ENCODE measurements around the gene AHSG.

DNA sequence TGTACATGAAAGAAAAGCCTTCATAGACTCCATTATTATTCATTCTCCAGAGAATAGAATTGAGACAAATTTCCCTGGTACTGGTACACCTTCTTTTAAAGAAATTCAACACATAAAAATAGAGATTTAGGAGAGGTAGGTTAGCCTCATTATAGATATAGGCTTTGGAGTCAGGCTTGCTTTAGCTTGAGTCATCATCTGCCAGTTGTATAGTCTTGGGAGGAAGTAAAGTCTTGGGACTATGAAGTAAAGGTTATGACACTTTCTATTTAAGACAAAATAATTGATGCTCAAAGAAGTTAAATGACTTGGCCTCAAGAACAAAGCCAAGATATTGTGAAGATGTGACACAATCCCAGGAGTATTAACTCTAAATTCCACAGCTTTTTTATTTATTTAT is 57.3 kb downstream of the AHSG start:
- TF ChIP-seq ZNF660 (tag by site-specific recombination; IDR thresholded peaks at IDR 0.05), result no peak
- TF ChIP-seq, protein P1, sequence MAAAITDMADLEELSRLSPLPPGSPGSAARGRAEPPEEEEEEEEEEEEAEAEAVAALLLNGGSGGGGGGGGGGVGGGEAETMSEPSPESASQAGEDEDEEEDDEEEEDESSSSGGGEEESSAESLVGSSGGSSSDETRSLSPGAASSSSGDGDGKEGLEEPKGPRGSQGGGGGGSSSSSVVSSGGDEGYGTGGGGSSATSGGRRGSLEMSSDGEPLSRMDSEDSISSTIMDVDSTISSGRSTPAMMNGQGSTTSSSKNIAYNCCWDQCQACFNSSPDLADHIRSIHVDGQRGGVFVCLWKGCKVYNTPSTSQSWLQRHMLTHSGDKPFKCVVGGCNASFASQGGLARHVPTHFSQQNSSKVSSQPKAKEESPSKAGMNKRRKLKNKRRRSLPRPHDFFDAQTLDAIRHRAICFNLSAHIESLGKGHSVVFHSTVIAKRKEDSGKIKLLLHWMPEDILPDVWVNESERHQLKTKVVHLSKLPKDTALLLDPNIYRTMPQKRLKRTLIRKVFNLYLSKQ (tag by site-specific recombination; IDR thresholded peaks at IDR 0.05; ENCODE audit: borderline replicate concordance), result no peak
- TF ChIP-seq, protein P2, sequence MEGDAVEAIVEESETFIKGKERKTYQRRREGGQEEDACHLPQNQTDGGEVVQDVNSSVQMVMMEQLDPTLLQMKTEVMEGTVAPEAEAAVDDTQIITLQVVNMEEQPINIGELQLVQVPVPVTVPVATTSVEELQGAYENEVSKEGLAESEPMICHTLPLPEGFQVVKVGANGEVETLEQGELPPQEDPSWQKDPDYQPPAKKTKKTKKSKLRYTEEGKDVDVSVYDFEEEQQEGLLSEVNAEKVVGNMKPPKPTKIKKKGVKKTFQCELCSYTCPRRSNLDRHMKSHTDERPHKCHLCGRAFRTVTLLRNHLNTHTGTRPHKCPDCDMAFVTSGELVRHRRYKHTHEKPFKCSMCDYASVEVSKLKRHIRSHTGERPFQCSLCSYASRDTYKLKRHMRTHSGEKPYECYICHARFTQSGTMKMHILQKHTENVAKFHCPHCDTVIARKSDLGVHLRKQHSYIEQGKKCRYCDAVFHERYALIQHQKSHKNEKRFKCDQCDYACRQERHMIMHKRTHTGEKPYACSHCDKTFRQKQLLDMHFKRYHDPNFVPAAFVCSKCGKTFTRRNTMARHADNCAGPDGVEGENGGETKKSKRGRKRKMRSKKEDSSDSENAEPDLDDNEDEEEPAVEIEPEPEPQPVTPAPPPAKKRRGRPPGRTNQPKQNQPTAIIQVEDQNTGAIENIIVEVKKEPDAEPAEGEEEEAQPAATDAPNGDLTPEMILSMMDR (tag by site-specific recombination; IDR thresholded peaks at IDR 0.05), result no peak
- TF ChIP-seq, protein P3, sequence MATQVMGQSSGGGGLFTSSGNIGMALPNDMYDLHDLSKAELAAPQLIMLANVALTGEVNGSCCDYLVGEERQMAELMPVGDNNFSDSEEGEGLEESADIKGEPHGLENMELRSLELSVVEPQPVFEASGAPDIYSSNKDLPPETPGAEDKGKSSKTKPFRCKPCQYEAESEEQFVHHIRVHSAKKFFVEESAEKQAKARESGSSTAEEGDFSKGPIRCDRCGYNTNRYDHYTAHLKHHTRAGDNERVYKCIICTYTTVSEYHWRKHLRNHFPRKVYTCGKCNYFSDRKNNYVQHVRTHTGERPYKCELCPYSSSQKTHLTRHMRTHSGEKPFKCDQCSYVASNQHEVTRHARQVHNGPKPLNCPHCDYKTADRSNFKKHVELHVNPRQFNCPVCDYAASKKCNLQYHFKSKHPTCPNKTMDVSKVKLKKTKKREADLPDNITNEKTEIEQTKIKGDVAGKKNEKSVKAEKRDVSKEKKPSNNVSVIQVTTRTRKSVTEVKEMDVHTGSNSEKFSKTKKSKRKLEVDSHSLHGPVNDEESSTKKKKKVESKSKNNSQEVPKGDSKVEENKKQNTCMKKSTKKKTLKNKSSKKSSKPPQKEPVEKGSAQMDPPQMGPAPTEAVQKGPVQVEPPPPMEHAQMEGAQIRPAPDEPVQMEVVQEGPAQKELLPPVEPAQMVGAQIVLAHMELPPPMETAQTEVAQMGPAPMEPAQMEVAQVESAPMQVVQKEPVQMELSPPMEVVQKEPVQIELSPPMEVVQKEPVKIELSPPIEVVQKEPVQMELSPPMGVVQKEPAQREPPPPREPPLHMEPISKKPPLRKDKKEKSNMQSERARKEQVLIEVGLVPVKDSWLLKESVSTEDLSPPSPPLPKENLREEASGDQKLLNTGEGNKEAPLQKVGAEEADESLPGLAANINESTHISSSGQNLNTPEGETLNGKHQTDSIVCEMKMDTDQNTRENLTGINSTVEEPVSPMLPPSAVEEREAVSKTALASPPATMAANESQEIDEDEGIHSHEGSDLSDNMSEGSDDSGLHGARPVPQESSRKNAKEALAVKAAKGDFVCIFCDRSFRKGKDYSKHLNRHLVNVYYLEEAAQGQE (tag by site-specific recombination; IDR thresholded peaks at IDR 0.05), result no peak
- no peak for TF ChIP-seq SETDB1 (IDR thresholded peaks at IDR 0.05; ENCODE audit: insufficient read length, low read length)
- TF ChIP-seq ZNF423 (tag by site-specific recombination; IDR thresholded peaks at IDR 0.05), result no peak
- no peak for TF ChIP-seq OVOL3 (tag by site-specific recombination; IDR thresholded peaks at IDR 0.05)
- TF ChIP-seq ZNF292 (tag by site-specific recombination; IDR thresholded peaks at IDR 0.05; ENCODE audit: borderline replicate concordance, low read depth), result no peak
- TF ChIP-seq ZBTB17 (tag by site-specific recombination; IDR thresholded peaks at IDR 0.05), result no peak
- no peak for TF ChIP-seq SP7 (tag by site-specific recombination; IDR thresholded peaks at IDR 0.05)
- TF ChIP-seq ZNF138 (tag by site-specific recombination; IDR thresholded peaks at IDR 0.05; ENCODE audit: borderline replicate concordance), result no peak
- no peak for TF ChIP-seq KLF9 (tag by site-specific recombination; IDR thresholded peaks at IDR 0.05; ENCODE audit: low read depth)
- no peak for TF ChIP-seq MEIS1 (CRISPR knock-in tag; IDR thresholded peaks at IDR 0.05; ENCODE audit: borderline replicate concordance)
- TF ChIP-seq ZNF830 (tag by site-specific recombination; IDR thresholded peaks at IDR 0.05; ENCODE audit: low read depth), result no peak
